Uterus (tissue), 2 donors: ENCODE results near the gene PLA2G4F.

Experiments
- CTCF ChIP-seq, 4 experiments: fragments of 200-600 bp in 2 of 4; fragments of 450-650 bp in 2 of 4; sonication (generic) in 2 of 4; IDR thresholded peaks; one replicate each; pipeline ENCODE4 v1.5.1; 2016 to 2019; ENCODE audit warnings: antibody characterized with exemption in 4 of 4, mild to moderate bottlenecking in 2 of 4, moderate library complexity in 1 of 4
- POLR2A ChIP-seq, 2 donors: fragments of 450-650 bp; IDR thresholded peaks; one replicate each; pipeline ENCODE4 v1.6.1; 2016; ENCODE audit warnings: antibody characterized with exemption in 2 of 2, mild to moderate bottlenecking in 1 of 2, moderate library complexity in 1 of 2

GRCh38 chr15:42151141-42151561 lies 5.3 kb downstream of the PLA2G4F start:
- TF ChIP-seq POLR2A (IDR thresholded peaks at IDR 0.05) (no peak), CTCF (IDR thresholded peaks at IDR 0.05) (no peak)
